Fibroblast of pulmonary artery (primary cell): ENCODE data around the gene EPN2.

Experiments
- DNase-seq: peaks from one replicate; pipeline ENCODE4 v3.0.0-alpha.2; 2010; ENCODE audit warnings: low read depth
- H3K4me3 ChIP-seq: replicated peaks from 2 replicates; pipeline ENCODE4 v1.5.1; 2011; ENCODE audit warnings: low read depth, mild to moderate bottlenecking, control low read depth, low read length, moderate library complexity
- CTCF ChIP-seq: IDR thresholded peaks from 2 replicates; pipeline ENCODE4 v1.5.1; 2011; ENCODE audit warnings: mild to moderate bottlenecking, control low read depth, low read length, inconsistent platforms; ENCODE audit errors: missing control alignments

EPN2 gene

GRCh38 chr17:19295473-19296135, 58.4 kb downstream of the EPN2 start:
- DNase-seq, result no peak
- no peak for TF ChIP-seq CTCF
- H3K4me3 ChIP-seq, result no peak overlapping the region

DNA sequence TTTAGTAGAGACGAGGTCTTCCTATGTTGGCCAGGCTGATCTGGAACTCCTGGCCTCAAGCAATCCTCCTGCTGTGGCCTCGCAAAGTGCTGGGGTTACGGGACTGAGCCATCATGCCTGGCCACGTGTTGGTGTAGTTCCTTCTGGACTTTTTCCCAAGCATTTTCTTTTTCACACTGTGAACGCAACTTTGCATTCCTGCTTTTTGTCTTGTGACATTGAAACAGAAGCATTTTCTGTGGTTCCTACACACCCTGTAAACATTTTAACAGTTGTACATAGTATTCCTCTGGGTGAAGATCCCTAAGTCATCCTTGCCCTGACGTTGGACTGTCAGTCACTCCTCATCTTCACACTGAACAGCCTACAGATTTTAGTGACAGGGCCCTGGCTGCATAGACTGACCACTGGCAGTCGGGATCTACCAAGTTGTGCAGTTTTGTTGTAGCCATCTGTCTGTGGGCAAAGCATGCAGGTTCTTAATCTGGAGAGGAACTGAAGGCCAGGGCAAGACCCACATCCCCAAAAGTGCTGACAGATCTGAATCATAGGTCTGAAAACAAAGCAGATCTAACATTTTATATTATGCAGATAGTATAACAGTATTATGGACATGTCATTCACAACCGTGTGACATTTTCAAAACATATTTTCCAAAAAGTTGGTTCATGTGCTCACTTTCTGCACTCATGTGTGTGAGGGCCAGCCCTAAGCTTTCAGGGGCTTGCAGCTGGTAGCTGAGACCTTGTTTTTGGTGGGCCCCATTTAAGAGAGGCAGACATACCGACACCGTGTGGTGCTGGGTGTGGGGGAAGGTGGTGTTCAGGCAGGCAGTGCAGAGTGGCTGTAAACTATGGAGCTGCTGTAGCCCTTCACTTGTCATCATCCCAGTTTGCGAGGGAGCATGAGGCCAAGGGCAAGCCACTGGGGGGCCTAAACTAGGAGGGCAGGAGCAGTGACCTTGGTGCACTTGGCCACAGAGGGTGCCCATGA, 59.9 kb downstream of the EPN2 start:
- TF ChIP-seq CTCF, result no peak
- no peak for DNase-seq
- no peak overlapping the region for H3K4me3 ChIP-seq

GRCh38 chr17:19298569-19299213, 61.5 kb downstream of the EPN2 start:
- H3K4me3 ChIP-seq, result no peak overlapping the region
- TF ChIP-seq CTCF, result no peak
- DNase-seq, result no peak

GRCh38 chr17:19299214-19299747, 62.1 kb downstream of the EPN2 start:
- no peak for DNase-seq
- TF ChIP-seq CTCF, result no peak
- no peak overlapping the region for H3K4me3 ChIP-seq

- DNase-seq, result no peak
- H3K4me3 ChIP-seq, result no peak overlapping the region
- TF ChIP-seq CTCF, result no peak
Measured at GRCh38 chr17:19299866-19300265, 62.7 kb downstream of the EPN2 start.

- no peak for DNase-seq
- TF ChIP-seq CTCF, result no peak
- no peak overlapping the region for H3K4me3 ChIP-seq
Measured at GRCh38 chr17:19301274-19301951, 64.2 kb downstream of the EPN2 start.
